ENCODE data around the gene PCTP.

PCTP gene

GRCh38 chr17:55727920-55728319 is 22.9 kb upstream of the PCTP start:
- DNase-seq (ENCODE audit: low read depth in 2 of 2) = no peak

- DNase-seq (ENCODE audit: low read depth in 2 of 2) = no peak
Measured at GRCh38 chr17:55728361-55728760, 22.5 kb upstream of the PCTP start.

GRCh38 chr17:55728833-55729232 is 22.0 kb upstream of the PCTP start:
- DNase-seq (ENCODE audit: low read depth in 2 of 2) = no peak

- no peak for DNase-seq (ENCODE audit: low read depth in 2 of 2)
Measured at GRCh38 chr17:55729484-55729883, 21.4 kb upstream of the PCTP start.

- no peak for DNase-seq (ENCODE audit: low read depth in 2 of 2)
Measured at GRCh38 chr17:55730380-55730779, 20.5 kb upstream of the PCTP start.

GRCh38 chr17:55730808-55731207 is 20.0 kb upstream of the PCTP start:
- DNase-seq (ENCODE audit: low read depth in 2 of 2) = no peak

- no peak for DNase-seq (ENCODE audit: low read depth in 2 of 2)
Measured at GRCh38 chr17:55731586-55732250, 19.1 kb upstream of the PCTP start.

GRCh38 chr17:55734128-55734781 is 16.6 kb upstream of the PCTP start:
- no peak for DNase-seq (ENCODE audit: low read depth in 2 of 2)

- peak in 1 of 2 donors; percentile 21 for DNase-seq (ENCODE audit: low read depth in 2 of 2)
Measured at GRCh38 chr17:55735731-55736405, 15.0 kb upstream of the PCTP start.

- DNase-seq (ENCODE audit: low read depth in 2 of 2) = no peak
Measured at GRCh38 chr17:55737976-55738501, 12.8 kb upstream of the PCTP start.

- DNase-seq (ENCODE audit: low read depth in 2 of 2) = no peak
Measured at GRCh38 chr17:55740511-55741355, 10.1 kb upstream of the PCTP start.

GRCh38 chr17:55741356-55741700 is 9.5 kb upstream of the PCTP start:
- DNase-seq (ENCODE audit: low read depth in 2 of 2) = no peak

- no peak for DNase-seq (ENCODE audit: low read depth in 2 of 2)
Measured at GRCh38 chr17:55742272-55743102, 8.4 kb upstream of the PCTP start.

GRCh38 chr17:55743103-55743679 is 7.7 kb upstream of the PCTP start:
- no peak for DNase-seq (ENCODE audit: low read depth in 2 of 2)

- DNase-seq (ENCODE audit: low read depth in 2 of 2) = no peak
Measured at GRCh38 chr17:55745258-55745657, 5.6 kb upstream of the PCTP start.

- no peak for DNase-seq (ENCODE audit: low read depth in 2 of 2)
Measured at GRCh38 chr17:55746466-55746865, 4.4 kb upstream of the PCTP start.

- DNase-seq (ENCODE audit: low read depth in 2 of 2) = no peak
Measured at GRCh38 chr17:55747209-55747608, 3.6 kb upstream of the PCTP start.

- DNase-seq (ENCODE audit: low read depth in 2 of 2) = no peak
Measured at GRCh38 chr17:55748841-55749240, 2.0 kb upstream of the PCTP start.

- DNase-seq (ENCODE audit: low read depth in 2 of 2) = no peak
Measured at GRCh38 chr17:55749985-55750384, 866 bp upstream of the PCTP start.

- DNase-seq (ENCODE audit: low read depth in 2 of 2) = no peak
Measured at GRCh38 chr17:55751720-55752250, 934 bp downstream of the PCTP start.

- no peak for DNase-seq (ENCODE audit: low read depth in 2 of 2)
Measured at GRCh38 chr17:55756689-55757088, 5.8 kb downstream of the PCTP start.
